CD8-positive, alpha-beta memory T cell (primary cell): Measurements from ENCODE around the gene TRANK1. TPM values are rescaled to one million over a fixed set of nuclear protein-coding genes. Genes with fewer than 3 reads are reported as not detected.

Experiments
- CTCF ChIA-PET: fragments of 350-600 bp; sonication (Branson Sonifier 250); formaldehyde crosslinking; loops from one replicate; lab custom pipeline; 2021; ENCODE audit warnings: antibody characterized with exemption; lab: Charles Lee
- POLR2A ChIA-PET: fragments of 350-600 bp; sonication (Branson Sonifier 250); formaldehyde crosslinking; loops from one replicate; lab custom pipeline; 2021; ENCODE audit warnings: antibody characterized with exemption; lab: Charles Lee
- DNase-seq, 5 donors: peaks; one replicate each; pipeline versions ENCODE4 v3.0.0 to v3.0.0-alpha.2; 2020 to 2022; ENCODE audit warnings: mixed read lengths in 1 of 5
- H3K27ac ChIP-seq: one replicate; pipeline ENCODE4 v1.7.0; 2013; ENCODE audit warnings: low read depth, mild to moderate bottlenecking, low read length, moderate library complexity
- H3K27me3 ChIP-seq: 2 replicates; pipeline ENCODE4 v1.7.0; 2013; ENCODE audit warnings: low read length, mild to moderate bottlenecking; ENCODE audit not compliant: insufficient read depth, poor library complexity, severe bottlenecking
- H3K36me3 ChIP-seq: 2 replicates; pipeline ENCODE4 v1.7.0; 2013; ENCODE audit warnings: mild to moderate bottlenecking, low read length, moderate library complexity; ENCODE audit not compliant: insufficient read depth
- H3K4me1 ChIP-seq: 2 replicates; pipeline ENCODE4 v1.7.0; 2013; ENCODE audit warnings: mild to moderate bottlenecking, low read length, moderate library complexity; ENCODE audit not compliant: insufficient read depth
- H3K4me3 ChIP-seq: 2 replicates; pipeline ENCODE4 v1.7.0; 2013; ENCODE audit warnings: mild to moderate bottlenecking, low read length
- H3K9me3 ChIP-seq: 2 replicates; pipeline ENCODE4 v1.7.0; 2013; ENCODE audit warnings: mild to moderate bottlenecking, low read length
- H3K27ac Mint-ChIP-seq, 8 donors: one replicate each; pipeline ENCODE4 v1.8.0; 2020 to 2021; ENCODE audit warnings: mixed read lengths in 8 of 8, mild to moderate bottlenecking in 6 of 8, inconsistent platforms in 3 of 8, moderate library complexity in 3 of 8
- H3K27me3 Mint-ChIP-seq, 2 donors: one replicate each; pipeline ENCODE4 v1.8.0; 2020 to 2021; ENCODE audit warnings: mixed read lengths in 2 of 2, mild to moderate bottlenecking in 1 of 2, moderate library complexity in 1 of 2
- H3K36me3 Mint-ChIP-seq, 3 donors: one replicate each; pipeline ENCODE4 v1.8.0; 2020 to 2021; ENCODE audit warnings: mixed read lengths in 3 of 3, inconsistent platforms in 1 of 3, mild to moderate bottlenecking in 1 of 3
- H3K4me1 Mint-ChIP-seq, 3 donors: one replicate each; pipeline ENCODE4 v1.8.0; 2020 to 2021; ENCODE audit warnings: mixed read lengths in 3 of 3, inconsistent platforms in 1 of 3, mild to moderate bottlenecking in 1 of 3
- H3K4me3 Mint-ChIP-seq, 7 donors: one replicate each; pipeline ENCODE4 v1.8.0; 2020 to 2021; ENCODE audit warnings: mixed read lengths in 7 of 7, mild to moderate bottlenecking in 6 of 7, moderate library complexity in 4 of 7, inconsistent platforms in 2 of 7
- H3K9me3 Mint-ChIP-seq, 5 donors: one replicate each; pipeline ENCODE4 v1.8.0; 2020 to 2022; ENCODE audit warnings: mixed read lengths in 5 of 5, mild to moderate bottlenecking in 3 of 5, moderate library complexity in 2 of 5, inconsistent platforms in 1 of 5
- polyA plus RNA-seq: library from polyadenylated mRNA; unstranded; fragments of 300-500 nt; fragmentation: Illumina TruSeq; gene quantifications from one replicate; pipeline ENCODE4 v1.2.3, GENCODE V29; 2021
- total RNA-seq, 2 experiments: library from RNA; stranded (reverse); gene quantifications; one replicate each; pipeline ENCODE4 v1.2.3, GENCODE V29; 2021

The TRANK1 gene
- total and polyA plus RNA-seq, 3 experiments from 2014 or later = 12.7 to 33.2 (median 16.2) TPM

GRCh38 chr3:36804295-36805055 lies 140.4 kb downstream of the TRANK1 start:
- H3K36me3 ChIP-seq = no peaks in the 10 kb centered on the region
- H3K4me3 Mint-ChIP-seq = no peak overlapping the region
- H3K36me3 Mint-ChIP-seq = peaks cover 0 to 30% (median 0%) of the 10 kb centered on the region in 3 donors
- no peaks in the 10 kb centered on the region for H3K4me1 ChIP-seq
- H3K27ac ChIP-seq = no peak overlapping the region
- no peak for DNase-seq
- H3K27me3 Mint-ChIP-seq = peaks cover 31 to 69% of the 10 kb centered on the region in 2 donors
- H3K27ac Mint-ChIP-seq = no peak overlapping the region
- no peaks in the 10 kb centered on the region for H3K4me1 Mint-ChIP-seq
- H3K27me3 ChIP-seq = no peaks in the 10 kb centered on the region
- ChIA-PET CTCF (interaction anchor here (1.3 kb wide), 1 partner anchor 10 kb away, joined by 3 read pairs; no protein-coding TSS in a partner anchor), POLR2A (no interaction called here)
- no peaks in the 10 kb centered on the region for H3K9me3 ChIP-seq
- no peak overlapping the region for H3K4me3 ChIP-seq
- H3K9me3 Mint-ChIP-seq = peaks cover 14 to 25% (median 16%) of the 10 kb centered on the region in 5 donors

DNA sequence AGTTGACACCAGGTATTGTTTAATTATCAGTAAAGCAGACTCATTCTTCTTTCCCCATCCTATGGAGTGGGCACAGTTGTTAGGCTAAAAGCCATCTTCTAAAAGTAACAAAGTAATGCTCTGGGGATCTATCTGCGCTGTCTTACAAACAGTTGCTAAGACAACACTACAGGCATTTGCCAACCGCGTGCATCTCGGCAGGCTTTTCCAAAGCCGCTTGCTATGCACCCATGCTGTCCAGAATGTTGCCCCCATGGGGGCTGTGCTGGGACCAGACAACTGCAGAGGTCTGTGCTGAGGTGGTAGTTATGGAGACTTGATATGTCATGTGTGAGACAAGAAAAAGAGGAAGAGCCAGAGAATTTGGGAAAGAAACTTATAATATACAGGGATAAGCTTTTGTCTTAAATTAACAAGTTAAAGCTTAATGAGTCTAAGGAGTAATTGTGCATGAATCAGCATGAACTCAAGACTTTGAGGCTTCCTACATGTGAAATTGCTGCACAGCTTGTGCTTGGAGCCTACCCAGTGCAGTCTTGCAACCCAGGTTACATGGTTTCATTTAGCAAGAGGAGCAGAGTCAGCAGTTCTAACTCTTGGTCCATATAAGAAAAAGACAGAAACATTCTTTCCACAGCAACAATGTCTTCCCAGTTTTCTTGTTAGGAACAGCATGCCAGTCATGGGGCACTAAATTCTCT lies 141.6 kb downstream of the TRANK1 start:
- CTCF ChIA-PET = interaction anchor here (1.3 kb wide), 1 partner anchor 9 kb away, joined by 3 read pairs; no protein-coding TSS in a partner anchor
- no peak overlapping the region for H3K27ac Mint-ChIP-seq
- H3K36me3 Mint-ChIP-seq = peaks cover 0 to 30% (median 0%) of the 10 kb centered on the region in 3 donors
- peaks cover 29 to 64% of the 10 kb centered on the region in 2 donors for H3K27me3 Mint-ChIP-seq
- no peak overlapping the region for H3K4me3 ChIP-seq
- no peaks in the 10 kb centered on the region for H3K4me1 ChIP-seq
- POLR2A ChIA-PET = no interaction called here
- peaks cover 14 to 25% (median 16%) of the 10 kb centered on the region in 5 donors for H3K9me3 Mint-ChIP-seq
- H3K9me3 ChIP-seq = no peaks in the 10 kb centered on the region
- no peaks in the 10 kb centered on the region for H3K36me3 ChIP-seq
- H3K27me3 ChIP-seq = no peaks in the 10 kb centered on the region
- no peak overlapping the region for H3K4me3 Mint-ChIP-seq
- H3K27ac ChIP-seq = no peak overlapping the region
- DNase-seq = no peak
- H3K4me1 Mint-ChIP-seq = no peaks in the 10 kb centered on the region

DNA sequence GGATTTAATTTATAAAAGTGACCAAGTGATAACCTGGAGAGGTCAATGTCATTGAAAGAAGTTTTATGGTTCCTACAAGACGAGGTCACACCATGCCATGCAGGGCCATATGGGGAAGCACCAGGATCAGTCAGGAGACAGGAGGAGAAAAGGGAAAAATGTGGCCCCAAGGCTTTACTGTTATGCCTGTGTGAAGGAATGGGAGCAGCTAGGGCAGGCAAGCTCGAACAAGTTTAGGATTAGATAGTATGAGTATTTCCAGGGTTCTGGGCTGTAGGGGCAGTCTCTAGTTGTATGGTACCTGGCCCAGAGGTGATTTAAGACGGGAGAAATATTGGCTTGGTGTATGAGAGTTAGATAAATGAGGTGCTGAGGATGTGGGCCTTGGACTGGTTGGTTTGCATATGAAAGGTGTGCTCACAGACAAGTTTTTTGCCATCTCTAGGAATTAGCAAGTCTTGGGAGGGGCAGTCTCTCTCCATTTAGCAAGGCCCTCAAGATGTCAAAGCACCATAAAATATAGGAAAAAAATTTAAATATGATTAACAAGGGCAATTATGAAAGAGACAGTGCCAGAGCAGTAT lies 144.2 kb downstream of the TRANK1 start:
- Histone ChIP-seq H3K36me3 (no peaks in the 10 kb centered on the region), H3K27me3 (no peaks in the 10 kb centered on the region), H3K27ac (no peak overlapping the region), H3K4me1 (no peaks in the 10 kb centered on the region), H3K9me3 (no peaks in the 10 kb centered on the region), H3K4me3 (no peak overlapping the region)
- no peak overlapping the region for H3K27ac Mint-ChIP-seq
- no peak overlapping the region for H3K4me3 Mint-ChIP-seq
- peaks cover 0 to 17% (median 0%) of the 10 kb centered on the region in 3 donors for H3K36me3 Mint-ChIP-seq
- CTCF ChIA-PET = no interaction called here
- POLR2A ChIA-PET = no interaction called here
- peaks cover 3 to 10% (median 7%) of the 10 kb centered on the region in 5 donors for H3K9me3 Mint-ChIP-seq
- H3K4me1 Mint-ChIP-seq = no peaks in the 10 kb centered on the region
- peaks cover 16 to 38% of the 10 kb centered on the region in 2 donors for H3K27me3 Mint-ChIP-seq
- no peak for DNase-seq

DNA sequence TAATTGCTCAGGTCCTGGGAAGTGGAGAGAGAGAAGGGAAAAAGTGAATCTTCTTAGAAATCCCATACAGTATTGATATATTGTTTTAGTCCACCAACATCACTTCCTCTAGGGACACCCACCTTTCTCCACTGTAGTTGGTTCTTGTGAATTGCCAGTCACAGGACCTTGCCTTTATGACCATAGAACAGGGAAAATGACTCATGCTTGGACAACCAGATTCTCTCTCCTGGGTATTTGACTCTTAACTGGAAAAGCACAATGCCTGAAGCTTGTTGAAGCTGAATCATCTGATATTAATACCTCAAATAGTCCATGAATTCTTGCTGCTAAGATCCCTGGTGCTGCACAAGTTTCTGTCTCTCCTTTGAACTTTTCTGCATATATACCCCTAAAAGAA lies 148.0 kb downstream of the TRANK1 start:
- Histone ChIP-seq H3K4me3 (no peak overlapping the region), H3K9me3 (no peaks in the 10 kb centered on the region), H3K4me1 (no peaks in the 10 kb centered on the region), H3K27me3 (no peaks in the 10 kb centered on the region), H3K27ac (no peak overlapping the region), H3K36me3 (no peaks in the 10 kb centered on the region)
- no peaks in the 10 kb centered on the region for H3K4me1 Mint-ChIP-seq
- CTCF ChIA-PET = no interaction called here
- no peak overlapping the region for H3K4me3 Mint-ChIP-seq
- H3K27me3 Mint-ChIP-seq = peaks cover 13 to 20% of the 10 kb centered on the region in 2 donors
- DNase-seq = no peak
- peaks cover 0 to 3% (median 0%) of the 10 kb centered on the region in 5 donors for H3K9me3 Mint-ChIP-seq
- peaks cover 0 to 14% (median 0%) of the 10 kb centered on the region in 3 donors for H3K36me3 Mint-ChIP-seq
- POLR2A ChIA-PET = no interaction called here
- no peak overlapping the region for H3K27ac Mint-ChIP-seq

- CTCF ChIA-PET = no interaction called here
- peaks cover 0 to under 1% (median 0%) of the 10 kb centered on the region in 5 donors for H3K9me3 Mint-ChIP-seq
These were observed 148.7 kb downstream of the TRANK1 start for GRCh38 chr3:36796161-36796560.

GRCh38 chr3:36795622-36796021 lies 149.2 kb downstream of the TRANK1 start:
- Histone ChIP-seq H3K27ac (no peak overlapping the region), H3K9me3 (no peaks in the 10 kb centered on the region), H3K36me3 (no peaks in the 10 kb centered on the region), H3K4me1 (no peaks in the 10 kb centered on the region), H3K27me3 (no peaks in the 10 kb centered on the region), H3K4me3 (no peak overlapping the region)
- Mint-ChIP-seq H3K9me3 (no peaks in the 10 kb centered on the region), H3K27me3 (peaks cover 6 to 19% of the 10 kb centered on the region in 2 donors), H3K4me3 (no peak overlapping the region), H3K36me3 (peaks cover 0 to 5% (median 0%) of the 10 kb centered on the region in 3 donors), H3K4me1 (no peaks in the 10 kb centered on the region), H3K27ac (no peak overlapping the region)
- no peak for DNase-seq
- POLR2A ChIA-PET = no interaction called here
- CTCF ChIA-PET = no interaction called here

More at GRCh38 chr3:36796161-36796560, 148.7 kb downstream of the TRANK1 start:
- POLR2A ChIA-PET = no interaction called here
- H3K27ac ChIP-seq = no peak overlapping the region
- Mint-ChIP-seq H3K27me3 (peaks cover 8 to 17% of the 10 kb centered on the region in 2 donors), H3K4me1 (no peaks in the 10 kb centered on the region), H3K4me3 (no peak overlapping the region), H3K36me3 (peaks cover 0 to 10% (median 0%) of the 10 kb centered on the region in 3 donors), H3K27ac (no peak overlapping the region)
- H3K4me1 ChIP-seq = no peaks in the 10 kb centered on the region
- H3K4me3 ChIP-seq = no peak overlapping the region
- no peak for DNase-seq
- no peaks in the 10 kb centered on the region for H3K27me3 ChIP-seq
- H3K9me3 ChIP-seq = no peaks in the 10 kb centered on the region
- no peaks in the 10 kb centered on the region for H3K36me3 ChIP-seq

GRCh38 chr3:36792342-36792741 lies 152.5 kb downstream of the TRANK1 start:
- Mint-ChIP-seq H3K9me3 (no peaks in the 10 kb centered on the region), H3K4me3 (no peak overlapping the region), H3K27me3 (peaks cover 4 to 20% of the 10 kb centered on the region in 2 donors), H3K27ac (no peak overlapping the region), H3K4me1 (no peaks in the 10 kb centered on the region), H3K36me3 (no peaks in the 10 kb centered on the region)
- Histone ChIP-seq H3K9me3 (no peaks in the 10 kb centered on the region), H3K4me1 (no peaks in the 10 kb centered on the region), H3K36me3 (no peaks in the 10 kb centered on the region), H3K27ac (no peak overlapping the region), H3K27me3 (no peaks in the 10 kb centered on the region), H3K4me3 (no peak overlapping the region)
- POLR2A ChIA-PET = no interaction called here
- CTCF ChIA-PET = interaction anchor here (0.5 to 1.4 kb wide), 3 partner anchors 77 to 168 kb away, joined by 3 to 8 read pairs (median 3); no protein-coding TSS in a partner anchor
- no peak for DNase-seq
